NK-92 (cell line): ENCODE results near the gene SLC43A3.
"Not testable (repeated sequence)": the region's sequence is repeated elsewhere in the genome, so short reads cannot be mapped to it uniquely, and the experiment has no call there.

Experiments
- DNase-seq: peaks from one replicate; lab custom pipeline; 2025; ENCODE audit not compliant: unreplicated experiment; lab: John Stamatoyannopoulos, UW

The SLC43A3 gene

DNA sequence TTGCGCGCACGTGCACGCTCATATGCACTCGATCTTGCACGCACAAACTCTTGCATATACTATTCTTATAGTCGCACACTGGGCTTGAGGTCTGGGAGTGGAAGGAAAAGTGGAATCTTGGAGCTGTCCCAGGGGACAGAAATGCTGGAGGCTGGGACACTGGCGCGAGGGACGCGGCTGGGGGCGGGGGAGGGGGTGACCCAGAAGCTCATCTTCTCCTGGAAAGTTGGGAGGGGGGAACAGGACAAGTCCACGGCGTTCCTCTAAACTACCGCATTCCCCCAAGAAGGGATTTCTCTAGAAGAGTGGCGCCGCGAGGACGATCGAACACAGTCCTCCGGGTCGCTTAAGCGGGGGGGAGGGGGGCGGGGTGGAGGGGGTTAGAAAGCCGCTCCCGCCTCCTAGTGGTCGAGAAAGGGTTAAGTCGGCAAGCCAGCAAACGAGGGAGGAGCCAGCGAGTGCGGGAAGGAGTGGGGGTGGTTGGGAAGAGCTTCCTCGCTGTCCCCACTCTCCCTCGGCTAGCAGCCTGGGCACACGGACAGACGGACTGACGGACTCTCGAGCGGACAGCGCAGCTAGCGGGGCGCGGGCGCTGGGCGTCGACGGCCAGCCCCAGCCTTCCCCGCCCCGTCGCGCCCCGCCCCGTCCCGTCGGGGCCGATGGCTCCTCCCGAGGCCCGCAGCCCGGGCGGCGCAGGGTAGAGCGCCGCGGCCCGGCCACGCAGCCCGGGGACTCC, 33.3 kb upstream of the SLC43A3 start, which contains the start of gene RTN4RL2:
Gene RTN4RL2 (plus strand): TSS at position 507 of the 736 bp plus-strand sequence. CDS start 338 bp downstream, outside the sequence.
- no peak for DNase-seq

DNA sequence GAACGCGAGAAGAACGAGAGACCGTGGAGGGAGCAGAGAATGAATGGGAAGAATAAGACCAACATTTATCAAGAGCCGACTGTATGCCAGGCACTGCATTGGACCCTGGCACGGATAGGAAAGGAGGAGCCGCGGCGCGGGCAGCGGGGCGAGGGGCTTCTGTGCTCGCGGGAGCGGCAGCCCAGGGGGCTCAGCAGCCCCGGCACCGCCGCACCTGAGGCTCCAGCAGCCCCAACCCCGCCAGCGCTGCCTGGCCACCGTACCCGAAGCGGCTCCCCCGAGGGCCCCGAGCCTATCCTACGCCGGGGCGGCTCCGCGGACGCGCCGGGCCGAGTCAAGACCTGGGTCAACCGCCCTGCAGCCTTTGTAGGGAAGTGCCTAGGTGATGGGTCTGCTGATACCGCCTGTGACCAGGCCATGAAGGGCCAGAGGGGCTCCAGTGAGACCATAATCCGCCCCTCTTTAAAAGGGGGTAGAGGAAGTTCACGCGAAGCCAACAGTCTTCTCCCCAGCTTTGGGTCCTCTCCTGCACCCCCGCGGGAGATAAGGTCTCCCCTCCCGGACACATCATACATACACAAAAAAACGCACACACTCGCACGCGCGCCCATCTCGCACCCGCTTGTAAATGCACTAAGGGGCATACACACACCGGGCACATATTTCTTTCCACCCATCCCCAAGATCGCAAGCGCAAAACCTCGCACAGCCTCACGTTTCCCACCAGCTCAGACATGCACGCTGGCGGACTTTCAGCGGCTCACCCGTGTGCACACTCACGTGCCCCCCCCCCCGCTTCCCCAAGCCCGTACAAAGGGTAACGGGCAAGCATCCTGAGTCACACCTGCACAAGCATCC, 32.5 kb upstream of the SLC43A3 start:
- no peak for DNase-seq

DNA sequence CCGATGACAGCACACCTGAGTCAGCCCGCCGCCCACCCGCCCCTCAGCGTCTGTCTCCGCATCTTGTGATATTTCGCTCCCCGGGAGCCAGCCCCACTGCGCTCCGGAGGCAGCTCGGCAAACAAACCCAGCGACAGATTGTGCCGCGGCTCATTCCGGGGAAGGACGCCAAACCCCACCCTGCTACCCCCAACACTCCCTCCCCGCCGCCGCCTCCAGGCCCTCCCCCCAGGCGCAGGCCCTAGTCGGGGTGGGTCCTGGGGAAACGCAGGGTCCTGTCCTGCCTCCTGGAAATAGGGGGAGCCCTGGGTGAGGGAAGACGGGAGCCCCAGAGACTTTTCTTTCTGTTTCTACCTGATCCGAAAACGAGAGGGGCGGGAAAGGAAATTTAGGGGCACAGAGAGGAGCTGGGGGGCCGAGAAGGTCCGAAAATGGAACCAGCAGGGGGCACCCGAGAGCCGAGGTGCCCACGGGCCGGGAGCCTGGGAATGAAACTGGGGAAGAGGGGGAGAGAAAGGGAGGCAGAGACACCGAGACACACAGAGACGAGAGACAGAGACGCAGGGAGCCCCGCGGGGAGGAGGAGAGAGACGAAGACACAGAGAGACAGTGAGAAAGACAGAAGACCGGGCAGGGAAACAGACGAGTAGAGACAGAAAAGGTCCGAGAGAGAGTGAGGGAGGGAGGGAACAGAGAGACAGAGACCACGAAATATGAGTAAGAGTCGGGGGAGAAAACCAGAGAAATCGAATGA, 31.7 kb upstream of the SLC43A3 start:
- DNase-seq, result no peak

DNA sequence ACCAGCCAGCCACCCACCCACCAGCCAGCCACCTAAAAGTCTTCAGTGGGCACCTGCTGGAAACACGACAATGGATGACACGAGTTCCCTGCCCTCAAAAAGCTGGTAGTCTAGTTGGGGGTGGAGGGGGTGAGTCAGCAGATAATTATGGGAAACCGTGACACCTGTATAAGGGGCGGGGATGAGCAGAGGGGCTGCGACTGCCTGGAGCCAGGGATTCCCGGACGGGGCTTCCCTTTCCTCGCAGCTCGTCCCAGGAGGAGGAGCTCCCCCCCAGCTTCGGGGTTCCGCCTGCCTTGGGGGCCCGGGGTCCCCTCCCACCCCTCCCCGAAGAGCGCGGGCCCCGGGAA, 31.1 kb upstream of the SLC43A3 start:
- no peak for DNase-seq

GRCh38 chr11:57457643-57458023, 30.7 kb upstream of the SLC43A3 start:
- no peak for DNase-seq

DNA sequence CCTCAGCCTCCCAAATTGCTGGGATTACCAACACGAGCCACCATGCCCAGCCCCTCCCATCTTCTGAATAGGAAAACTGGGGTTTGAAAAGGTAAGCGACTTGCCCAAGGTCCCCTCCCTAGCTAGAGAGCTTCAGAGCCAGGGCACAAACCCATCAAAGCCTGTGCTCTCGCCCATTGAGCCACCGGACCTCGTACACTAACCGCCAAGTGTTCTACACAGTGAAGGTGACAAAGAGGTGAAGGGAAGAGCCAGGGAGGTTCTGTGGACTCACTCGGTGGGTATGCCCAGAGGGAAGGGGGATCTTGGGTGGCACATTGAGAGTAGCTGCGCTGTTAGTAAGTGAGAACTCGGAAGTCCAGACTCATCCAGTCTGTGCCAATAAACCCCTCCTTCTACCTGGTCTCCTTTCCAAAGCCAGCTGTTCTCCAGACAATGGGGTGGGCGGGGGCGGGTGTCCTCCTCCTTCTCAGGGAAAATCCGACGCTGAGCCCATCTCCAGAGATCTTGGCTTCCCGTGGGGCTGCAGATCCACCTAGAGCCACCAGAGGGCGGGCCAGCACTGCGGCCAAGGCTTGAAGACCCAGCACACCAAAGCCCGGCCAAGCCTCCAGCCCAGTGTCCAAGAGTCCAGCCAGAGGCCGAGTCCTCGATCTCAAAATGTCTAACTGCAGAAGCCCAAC, 30.2 kb upstream of the SLC43A3 start:
- DNase-seq, result no peak

- DNase-seq, result no peak
Measured at GRCh38 chr11:57453543-57454177, 26.7 kb upstream of the SLC43A3 start.

GRCh38 chr11:57446055-57446454, 19.1 kb upstream of the SLC43A3 start:
- DNase-seq, result no peak

DNA sequence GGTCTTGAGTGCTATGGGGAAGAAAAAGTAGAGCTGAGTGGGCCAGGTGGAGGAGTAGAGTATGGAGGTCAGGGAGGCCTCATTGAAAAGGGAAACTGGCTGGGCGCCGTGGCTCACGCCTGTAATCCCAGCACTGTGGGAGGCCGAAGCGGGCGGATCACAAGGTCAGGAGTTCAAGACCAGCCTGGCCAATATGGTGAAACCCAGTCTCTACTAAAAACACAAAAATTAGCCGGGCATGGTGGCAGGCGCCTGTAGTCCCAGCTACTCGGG, 18.1 kb upstream of the SLC43A3 start:
- DNase-seq, result not testable (repeated sequence)

- DNase-seq, result no peak
Measured at GRCh38 chr11:57444362-57445121, 17.6 kb upstream of the SLC43A3 start.

DNA sequence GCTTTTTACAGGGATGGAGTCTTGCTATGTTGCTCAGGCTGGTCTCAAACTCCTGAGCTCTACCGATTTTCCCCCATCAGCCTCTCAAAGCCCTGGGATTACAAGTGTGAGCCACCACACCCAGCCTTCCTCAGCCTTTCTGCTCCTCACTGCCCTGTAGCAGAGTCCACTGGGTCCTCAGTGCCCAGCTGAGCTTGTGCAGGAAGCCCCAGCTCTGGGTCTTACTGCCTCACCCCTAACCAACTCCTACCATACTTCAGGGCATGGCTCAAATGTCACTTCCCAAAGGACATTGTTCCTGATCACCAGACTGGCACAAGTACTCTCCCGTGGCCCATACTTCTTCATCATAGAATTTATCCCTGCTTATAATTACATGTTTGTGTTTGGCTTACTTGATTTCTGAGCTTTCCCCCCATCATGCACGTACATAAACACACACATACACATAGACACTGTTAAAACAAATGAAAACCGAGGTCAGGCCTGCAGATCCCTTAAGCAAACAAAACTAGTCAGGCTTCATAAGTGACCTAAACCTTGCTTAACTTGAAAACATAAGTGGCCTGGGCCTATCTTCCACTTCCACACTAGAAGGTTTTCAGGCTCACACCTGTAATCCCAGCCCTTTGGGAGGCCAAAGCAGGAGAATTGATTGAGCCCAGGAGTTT, 14.0 kb upstream of the SLC43A3 start:
- DNase-seq, result no peak

DNA sequence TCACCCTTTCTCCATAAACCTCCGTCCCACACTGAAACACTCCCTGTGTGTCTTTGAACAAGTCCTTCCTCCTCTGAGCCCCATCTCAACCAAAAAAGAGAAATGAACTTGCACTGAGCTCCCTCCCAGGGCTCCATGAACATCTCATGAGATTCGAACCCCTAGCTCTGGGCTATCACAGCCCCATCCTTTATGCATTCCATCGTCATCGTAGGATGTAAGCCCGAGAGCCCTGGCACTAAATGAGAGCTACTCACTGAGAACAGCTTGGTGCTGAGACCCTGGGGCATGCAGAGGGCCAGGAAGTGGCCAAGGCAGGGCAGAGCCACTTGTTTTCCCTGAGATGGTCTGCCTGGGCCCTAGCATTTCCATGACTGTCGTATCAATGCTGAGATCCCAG, 12.9 kb upstream of the SLC43A3 start:
- no peak for DNase-seq

DNA sequence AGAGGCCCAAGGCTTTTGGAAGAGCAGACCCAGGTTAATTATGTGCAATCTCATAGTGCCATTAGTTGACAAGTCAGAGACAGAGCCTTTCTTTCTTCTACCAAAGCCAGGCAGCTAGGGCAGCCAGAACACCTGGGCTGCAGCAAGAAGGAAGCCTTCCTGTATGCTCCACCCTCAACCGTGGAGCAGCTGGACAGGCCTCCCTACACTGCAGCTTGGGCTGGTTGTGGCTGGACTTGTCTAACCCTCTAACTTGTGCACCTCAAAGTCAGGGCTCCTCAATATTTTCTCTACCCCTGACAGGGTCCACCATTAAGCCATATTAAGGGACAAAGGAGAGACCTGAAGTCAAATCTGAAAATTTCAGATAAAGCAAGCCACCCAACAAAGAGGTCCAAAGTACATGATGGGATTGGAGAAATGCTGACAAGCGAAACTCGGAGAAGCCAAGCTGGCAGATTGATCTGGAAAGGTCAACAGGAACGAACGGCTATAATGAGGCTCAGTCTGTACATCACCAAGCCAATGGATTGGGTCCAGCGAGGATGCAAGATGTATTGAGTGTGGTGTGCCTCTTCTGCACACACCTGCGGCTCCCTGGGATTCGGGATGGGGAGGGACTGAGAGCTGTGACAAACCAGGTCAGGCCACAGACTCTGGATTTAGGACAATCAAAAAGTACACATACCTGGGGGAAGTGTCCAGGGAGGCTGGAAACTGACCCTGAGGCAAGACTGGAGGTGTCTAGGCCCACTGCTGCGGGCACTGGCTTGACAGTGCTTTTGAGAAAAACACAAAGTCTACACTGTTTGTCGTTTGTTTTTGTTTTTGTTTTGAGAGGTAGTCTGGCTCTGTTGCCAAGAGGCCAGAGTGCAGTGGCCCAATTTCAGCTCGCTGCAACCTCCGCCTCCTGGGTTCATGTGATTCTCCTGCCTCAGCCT, 11.7 kb upstream of the SLC43A3 start:
- no peak for DNase-seq

DNA sequence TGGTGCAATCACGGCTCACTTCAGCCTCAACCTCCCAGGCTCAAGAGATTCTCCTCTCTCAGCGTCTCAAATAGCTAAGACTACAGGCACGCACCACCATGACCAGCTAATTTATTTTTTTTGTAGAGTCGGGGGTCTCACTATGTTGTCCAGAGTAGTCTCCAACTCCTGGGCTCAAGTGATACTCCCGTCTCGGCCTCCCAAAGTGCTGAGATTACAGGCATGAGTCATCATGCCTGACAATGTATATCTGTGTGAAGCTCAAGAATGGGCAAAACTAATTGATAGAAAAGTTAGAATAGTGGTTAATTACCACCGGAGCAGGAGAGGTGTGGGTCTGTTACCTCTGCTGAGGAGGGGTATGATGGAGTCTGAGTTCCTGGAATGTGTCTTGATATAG, 9.1 kb upstream of the SLC43A3 start:
- no peak for DNase-seq

GRCh38 chr11:57434640-57435546, 8.0 kb upstream of the SLC43A3 start:
- DNase-seq, result no peak

DNA sequence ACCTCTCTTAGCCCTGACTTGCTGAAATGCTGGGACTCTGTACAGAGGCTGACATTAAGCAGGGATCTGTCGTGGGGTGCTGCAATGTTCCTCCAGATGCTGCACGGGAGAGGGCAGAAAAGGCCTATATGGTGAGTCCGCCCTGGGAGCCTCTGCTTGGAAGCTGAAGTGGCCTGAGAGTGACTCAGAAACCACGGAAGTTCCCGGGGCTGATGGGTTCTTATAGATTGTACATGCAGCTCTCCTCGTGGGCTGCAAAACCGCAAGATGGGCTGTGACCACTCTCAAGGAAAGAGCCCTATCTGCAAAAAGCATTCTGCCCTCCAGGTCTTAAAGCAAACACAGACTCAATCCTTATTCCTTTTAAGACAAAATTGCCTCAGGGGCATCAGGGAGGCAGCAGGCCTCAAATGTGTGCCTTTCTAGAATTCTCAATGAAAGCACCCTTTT, 5.8 kb upstream of the SLC43A3 start:
- DNase-seq, result no peak

- DNase-seq, result no peak
Measured at GRCh38 chr11:57432149-57432561, 5.2 kb upstream of the SLC43A3 start.
